Activated CD8-positive, alpha-beta memory T cell treated with anti-CD3 and anti-CD28 coated beads for 48 hours (primary cell): Measurements from ENCODE around the gene ANO8.

ENCODE experiments used
- DNase-seq, 3 experiments: peaks; one replicate each; pipeline ENCODE4 v3.0.0-alpha.2; 2020; ENCODE audit warnings: low read depth in 2 of 3, low spot score in 2 of 3

ANO8 gene

DNA sequence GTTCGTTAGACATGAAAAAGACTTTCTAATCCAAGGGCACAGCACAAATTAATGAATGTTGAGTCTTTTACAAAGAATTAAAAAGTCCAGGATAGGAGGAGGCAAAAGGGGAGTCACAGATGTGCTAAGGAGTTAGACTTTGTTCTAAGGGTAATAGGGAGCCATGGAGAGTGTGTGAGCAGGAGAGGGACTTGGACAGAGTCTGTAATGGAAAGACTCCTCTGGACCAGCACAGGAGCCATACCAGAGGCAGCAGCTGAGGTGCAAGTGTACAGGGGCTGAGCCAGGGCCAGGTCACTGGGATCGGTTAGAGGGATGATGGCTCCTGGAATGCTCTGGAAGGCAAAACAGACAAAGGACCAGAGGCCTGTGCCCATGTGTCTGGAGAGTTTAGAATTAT is 13.2 kb upstream of the ANO8 start:
- DNase-seq: no peak

DNA sequence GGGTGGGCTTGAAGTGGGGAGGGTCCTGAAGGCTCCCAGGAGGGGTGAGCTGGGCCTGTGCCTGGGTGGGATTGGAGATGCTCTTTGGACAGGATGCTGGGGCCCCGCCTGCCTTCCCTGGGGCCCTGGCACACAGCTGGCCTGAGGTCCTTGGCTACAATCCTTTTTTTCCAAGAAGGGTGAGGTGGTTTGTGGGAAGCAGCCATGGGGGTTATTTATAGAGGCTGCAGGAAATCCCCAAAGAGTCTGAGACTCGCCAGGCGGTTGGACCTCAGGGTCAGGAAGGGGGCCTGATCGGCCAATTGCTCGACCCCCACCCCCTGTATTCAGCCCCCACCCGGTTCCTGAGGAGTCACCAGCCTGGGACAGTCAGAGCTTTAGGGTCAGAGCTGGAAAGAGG is 12.7 kb upstream of the ANO8 start:
- no peak for DNase-seq

DNA sequence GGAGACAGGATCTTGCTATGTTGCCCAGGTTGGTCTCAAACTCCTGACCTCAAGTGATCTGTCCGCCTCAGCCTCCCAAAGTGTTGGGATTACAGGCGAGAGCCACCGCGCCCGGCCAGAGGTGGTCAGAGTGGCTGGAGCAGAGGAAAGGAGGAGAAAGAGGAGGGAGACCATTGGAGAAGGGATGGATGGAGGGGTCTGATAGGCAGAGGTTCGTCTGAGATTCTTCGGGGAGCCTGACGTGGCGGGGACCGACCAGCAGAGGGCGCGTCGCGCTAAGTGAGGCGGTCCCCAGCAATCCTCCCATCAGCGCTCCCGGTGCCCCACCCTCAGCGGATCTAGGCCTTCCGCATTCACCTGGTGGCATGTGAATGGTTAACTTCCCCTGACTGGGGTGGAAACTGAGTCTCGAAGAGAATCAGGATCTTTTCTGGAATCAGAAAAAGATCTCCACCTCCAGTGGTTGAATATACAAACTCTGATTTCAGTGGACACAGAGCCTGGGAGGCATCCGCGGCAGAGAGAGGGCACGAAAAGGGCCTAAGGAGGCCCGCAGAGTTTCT is 11.5 kb upstream of the ANO8 start:
- peak; percentile 57 to 75 (median 61) for DNase-seq

DNA sequence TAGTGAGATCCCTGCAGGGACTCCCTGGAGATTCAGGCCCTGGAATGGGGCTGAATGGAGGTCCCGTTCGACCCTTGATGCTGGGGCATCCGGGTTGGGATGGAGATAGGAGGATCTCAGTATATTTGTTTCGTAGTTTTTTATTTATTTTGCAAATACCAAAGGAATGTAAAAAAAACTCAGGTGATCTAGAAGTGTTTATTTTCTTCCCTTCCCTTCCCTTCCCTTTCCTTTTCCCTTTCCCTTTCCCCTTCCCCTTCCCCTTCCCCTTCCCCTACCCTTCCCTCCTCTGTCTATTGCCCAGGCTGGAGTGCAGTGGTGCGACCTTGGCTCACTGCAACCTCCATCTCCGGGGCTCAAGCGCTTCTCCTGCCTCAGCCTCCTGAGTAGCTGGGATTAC is 7.2 kb upstream of the ANO8 start:
- no peak for DNase-seq

DNA sequence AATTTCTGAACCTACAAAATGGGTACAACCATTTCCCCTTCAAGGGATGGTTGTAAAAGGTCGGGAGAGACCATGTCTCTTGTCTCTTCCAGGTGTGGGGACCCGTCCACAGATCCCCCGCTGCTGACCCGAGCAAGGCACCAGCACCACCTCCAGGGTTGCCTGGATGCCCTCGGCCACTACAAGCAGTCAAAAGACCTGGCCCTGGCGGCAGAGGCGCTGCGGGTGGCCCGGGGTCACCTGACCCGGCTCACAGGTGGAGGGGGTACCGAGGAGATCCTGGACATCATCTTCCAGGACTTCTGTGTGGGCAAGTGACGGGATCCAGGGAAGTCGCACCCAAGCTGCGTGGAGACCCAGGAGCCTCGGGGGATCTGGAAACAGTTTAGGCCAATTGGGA is 6.7 kb upstream of the ANO8 start:
- no peak for DNase-seq

DNA sequence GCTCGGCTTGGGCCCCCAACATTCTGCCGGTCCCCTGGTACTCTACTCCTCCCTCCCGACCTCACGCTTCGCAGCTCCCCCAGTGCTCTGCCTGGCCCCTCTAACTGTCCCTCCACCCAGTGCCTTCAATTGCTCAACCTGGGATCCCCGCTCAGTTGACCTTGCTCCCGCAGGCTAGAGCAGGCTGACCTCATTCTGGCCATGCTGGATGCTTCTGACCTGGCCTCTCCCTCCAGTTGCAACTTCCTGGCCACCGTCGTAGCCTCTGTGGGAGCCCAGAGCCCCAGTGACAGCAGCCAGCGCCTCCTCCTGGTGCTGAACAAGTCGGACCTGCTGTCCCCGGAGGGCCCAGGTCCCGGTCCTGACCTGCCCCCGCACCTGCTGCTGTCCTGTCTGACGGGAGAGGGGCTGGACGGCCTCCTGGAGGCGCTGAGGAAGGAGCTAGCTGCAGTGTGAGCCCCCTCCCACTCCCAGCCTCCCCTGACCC is 6.3 kb upstream of the ANO8 start:
- DNase-seq: no peak

DNA sequence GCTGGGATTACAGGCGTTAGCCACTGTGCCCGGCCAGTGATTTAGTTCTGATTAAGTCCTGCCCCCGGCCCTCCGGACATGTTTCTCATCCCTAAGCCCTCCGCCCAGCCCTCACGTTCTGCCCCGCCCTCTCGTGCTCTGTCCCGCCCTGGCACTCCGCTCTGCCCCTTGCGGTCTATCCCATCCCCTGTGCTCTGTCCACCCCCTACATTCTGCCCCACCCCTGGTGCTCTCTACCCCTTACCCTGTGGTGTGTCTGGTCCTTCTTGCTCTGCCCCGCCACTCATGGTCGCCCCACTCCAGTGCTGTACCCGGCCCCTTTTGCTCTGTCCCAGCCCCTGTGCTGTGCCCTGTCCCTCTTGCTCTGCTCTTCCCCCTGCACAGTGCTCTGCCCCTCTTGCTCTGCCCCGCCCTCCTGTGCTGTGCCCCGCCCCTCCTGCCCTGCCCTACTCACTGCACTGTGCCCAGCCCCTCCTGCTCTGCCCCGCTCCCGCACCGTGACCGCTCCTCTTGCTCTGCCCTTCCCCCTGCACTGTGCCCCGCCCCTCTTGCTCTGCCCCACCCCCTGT is 5.7 kb upstream of the ANO8 start:
- no peak for DNase-seq

DNA sequence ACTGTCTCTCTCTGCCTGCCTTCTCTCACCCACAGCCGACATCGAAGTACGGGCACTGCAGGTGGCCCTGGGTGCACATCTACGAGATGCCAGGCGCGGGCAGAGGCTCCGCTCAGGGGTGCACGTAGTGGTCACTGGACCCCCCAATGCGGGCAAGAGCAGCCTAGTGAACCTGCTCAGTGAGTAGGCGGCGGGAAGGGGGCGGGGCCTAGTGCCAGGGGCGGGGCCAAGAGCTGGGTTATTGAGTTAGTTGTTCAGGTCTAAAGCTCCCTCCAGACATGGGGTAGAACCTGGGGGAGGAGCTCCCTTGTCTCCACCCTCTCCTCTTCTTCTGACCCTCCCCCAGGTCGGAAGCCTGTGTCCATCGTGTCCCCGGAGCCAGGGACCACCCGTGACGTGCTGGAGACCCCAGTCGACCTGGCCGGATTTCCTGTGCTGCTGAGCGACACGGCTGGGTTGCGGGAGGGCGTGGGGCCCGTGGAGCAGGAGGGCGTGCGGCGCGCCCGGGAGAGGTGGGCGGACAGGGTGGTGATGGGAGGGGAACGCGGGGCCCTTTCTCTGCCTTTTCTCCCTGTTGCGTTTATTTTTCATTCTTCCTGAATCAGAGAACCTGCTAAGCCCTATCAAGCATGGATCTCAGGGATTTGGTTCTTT is 4.6 kb upstream of the ANO8 start:
- peak in 1 of 3 experiments; percentile 28 for DNase-seq

DNA sequence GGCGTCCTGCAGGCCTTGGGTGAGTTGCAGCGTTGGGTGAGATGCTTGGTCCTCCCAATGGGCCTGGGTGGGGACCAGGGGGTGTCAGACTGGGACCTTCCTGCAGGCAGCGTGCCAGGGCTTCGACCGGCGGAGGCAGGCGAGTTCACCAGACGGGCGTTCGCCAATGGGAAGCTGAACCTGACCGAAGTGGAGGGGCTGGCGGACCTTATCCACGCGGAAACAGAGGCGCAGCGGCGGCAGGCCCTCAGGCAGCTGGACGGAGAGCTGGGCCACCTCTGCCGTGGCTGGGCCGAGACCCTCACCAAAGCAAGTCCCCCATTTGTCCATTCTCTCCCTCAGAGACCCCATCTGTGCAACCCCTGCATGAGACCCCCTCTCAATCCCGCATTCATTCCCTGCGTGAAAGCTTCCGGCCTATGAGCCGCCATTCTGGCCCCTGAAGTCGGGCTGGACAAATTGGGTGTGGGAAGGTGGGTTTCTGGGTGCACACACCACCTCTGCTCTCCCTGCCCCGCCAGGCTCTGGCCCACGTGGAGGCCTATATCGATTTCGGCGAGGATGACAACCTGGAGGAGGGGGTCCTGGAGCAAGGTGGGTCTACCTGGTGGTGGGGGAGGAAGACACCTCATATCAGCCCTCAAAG is 3.9 kb upstream of the ANO8 start:
- no peak for DNase-seq

DNA sequence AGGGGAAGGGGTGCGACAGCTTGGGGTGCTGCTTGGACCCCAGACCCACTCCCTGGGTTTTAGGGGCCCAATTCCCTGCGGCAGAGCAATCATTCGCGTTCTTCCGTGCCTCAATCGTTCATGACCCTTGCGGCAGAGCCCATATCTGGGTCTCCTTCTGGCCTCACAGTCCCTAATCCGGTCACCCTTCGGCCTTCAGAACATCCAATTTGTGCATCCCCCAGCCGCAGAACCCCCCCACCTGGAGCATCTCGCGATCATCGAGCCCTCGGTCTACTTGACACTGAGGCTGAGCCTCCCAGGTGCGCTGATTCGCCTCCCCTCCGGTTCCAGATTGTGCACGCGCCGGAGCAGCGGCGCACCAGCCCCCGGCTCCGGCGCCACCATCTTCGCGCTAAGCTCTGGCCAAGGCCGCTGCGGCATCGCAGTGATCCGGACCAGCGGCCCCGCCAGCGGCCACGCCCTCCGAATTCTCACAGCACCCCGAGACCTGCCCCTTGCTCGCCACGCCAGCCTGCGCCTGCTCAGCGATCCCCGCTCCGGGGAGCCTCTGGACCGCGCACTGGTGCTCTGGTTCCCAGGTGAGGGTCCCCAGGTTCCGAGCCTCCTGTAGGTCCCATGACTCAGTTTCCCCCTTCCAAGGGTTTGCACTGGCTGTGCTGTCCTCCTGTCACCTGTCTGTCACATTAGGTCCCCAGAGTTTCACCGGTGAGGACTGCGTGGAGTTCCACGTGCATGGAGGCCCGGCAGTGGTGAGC is 3.2 kb upstream of the ANO8 start:
- DNase-seq: peak in 1 of 3 experiments; percentile 17

DNA sequence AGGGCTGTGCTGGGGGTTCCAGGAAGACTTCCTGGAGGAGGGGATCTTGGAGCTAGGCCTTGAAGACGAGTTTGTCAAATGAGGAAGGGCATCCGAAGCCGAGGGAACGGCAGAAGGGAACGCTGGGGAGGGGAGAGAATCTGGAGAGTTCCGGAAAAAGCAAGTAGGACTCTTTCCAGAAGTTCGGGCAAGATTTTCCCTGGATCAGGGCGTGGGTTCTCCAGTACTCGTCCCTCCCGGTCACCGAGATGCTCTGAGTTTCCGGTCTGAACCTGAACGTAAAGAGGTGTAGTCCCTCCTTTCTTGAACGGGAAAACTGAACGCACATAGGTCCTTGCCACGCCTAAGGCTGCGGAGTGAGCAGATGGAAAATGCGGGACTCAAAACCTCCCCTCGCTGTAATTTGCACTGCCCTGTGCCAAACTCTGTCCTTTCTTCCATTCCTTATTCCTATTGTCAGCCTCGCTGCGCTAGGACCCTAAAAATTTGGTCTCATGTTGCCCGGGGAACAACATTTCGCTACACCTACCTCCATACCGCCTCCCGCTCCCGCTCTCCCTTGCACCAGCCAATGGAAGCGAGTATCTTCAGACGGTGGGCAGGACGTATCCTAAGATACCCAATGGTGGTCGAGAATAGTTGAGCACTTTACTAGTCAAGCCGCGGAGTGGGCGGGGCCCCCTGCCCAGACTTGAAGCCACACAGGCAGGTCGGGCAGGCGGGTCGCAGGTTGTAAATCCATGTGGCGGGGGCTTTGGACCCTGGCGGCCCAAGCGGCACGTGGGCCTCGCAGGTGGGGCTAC is 2.4 kb upstream of the ANO8 start, which contains the start of gene GTPBP3:
GTPBP3 (plus strand) TSS at position 682 of the 803 bp plus-strand sequence; CDS start at position 741, 59 bp downstream.
- peak; percentile 86 to 88 (median 87) for DNase-seq

DNA sequence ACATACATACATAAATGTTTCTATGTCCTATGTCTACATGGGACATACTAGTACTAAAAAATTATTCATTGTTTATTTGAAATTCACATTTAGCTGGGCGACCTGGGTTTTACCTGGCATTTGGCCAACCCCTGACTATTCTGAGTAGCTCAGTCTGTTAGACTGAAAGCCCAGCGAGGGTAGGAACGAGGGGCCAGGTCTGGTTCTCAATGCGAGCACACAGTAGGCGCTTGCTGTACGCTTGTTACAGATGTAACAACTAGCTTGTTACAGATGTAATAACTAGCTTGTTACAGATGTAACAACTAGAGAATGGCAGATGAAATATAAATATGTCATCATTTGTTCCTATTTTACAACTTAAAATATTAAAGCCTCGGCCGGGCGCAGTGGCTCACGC is 920 bp upstream of the ANO8 start:
- DNase-seq: no peak

DNA sequence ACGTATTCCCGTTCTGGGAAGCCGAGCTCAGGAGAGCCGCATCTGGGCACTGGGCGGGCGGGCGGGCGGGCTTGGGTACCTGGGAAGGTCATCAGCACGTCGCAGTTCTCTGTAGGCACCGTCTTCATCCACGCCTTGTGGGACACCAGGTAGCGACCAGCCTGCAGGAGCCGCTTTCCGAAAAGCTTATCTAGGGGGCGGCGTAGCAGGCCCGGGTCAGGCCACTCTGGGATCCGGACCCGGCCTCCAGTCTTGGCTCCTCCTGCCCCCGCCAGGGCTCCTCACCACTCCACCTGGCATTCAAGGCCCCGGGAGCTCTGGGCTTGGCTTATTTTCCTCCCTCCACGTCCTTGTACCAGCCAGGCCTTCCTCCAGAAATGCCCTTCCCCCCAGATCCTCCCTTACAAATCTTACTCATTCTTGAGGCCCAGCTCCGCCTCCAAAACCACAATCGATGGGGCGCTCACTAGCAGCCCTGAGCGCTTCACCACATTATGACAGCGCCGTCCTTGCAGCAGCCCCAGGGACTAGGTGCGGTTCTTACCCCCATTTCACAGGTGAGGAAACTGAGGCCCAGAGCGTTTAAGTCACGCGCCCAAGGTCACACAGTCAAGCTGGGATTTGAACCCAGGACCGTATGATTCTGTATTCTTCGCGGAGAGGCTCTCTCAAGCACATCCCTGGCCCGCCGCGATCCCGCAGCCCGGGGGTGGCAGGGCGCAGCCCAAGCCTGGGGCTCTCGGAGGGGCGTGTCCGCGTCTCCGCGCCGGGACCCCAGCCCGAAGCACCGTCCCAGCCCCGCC is 843 bp downstream of the ANO8 start:
- peak in 2 of 3 experiments; percentile 35 to 56 for DNase-seq

DNA sequence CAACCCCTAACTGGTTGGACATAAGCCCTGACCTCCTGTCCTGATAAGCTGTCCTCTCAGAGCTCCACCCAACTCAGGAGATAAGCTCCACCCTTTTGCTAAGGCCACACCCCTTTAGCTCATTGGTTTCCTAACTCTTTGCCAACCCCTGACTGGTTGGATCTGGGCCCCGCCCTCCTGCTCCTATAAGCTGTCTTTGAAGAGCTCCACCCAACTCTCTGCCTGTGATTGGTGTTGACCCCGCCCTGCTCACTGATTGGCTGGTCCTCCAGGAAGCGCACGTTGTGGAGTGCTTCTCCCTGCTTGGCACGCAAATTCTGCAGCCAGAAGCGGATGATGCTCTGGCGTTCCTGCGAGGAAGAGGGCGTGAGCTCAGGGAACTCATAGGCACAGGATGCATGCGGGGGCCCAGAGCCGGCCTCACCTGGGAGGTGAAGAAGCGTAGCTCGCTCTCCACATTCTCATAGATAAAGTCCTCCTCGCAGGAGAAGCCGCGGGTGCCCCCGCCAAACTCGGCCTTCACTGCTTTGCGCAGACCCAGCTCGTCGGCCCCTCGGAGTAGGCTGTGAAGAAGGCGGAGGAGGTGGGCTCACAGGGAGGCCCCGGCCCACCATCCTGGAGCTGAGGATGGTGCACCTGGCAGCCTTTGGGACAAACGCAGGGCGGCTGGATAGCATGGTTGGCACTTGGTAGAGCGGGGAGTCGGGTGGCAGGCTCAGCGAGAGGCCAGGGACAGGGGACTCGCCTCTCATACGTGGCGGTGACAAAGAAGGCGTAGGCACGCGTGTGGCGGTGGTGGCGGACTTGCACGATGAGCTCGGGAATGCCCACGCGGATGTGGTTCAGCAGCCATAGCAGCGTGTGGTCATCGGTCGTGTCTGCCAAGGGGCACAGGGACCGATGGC is 1.7 kb downstream of the ANO8 start:
- DNase-seq: no peak

DNA sequence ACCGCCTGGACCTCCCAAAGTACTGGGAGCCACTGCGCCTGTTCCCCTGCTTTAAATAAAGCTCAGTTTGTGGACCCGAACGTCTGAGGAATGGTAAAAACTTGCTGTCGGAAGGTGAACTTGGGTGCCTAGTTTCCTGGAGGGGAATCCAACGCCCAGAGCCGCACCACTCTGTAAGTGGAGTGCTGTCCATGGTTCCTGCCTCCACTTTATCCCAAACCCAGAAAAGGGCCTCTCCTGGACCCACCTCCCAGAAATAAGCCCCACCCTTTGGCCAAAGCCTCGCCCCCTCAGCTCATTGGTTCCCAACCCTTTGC is 2.3 kb downstream of the ANO8 start:
- no peak for DNase-seq

DNA sequence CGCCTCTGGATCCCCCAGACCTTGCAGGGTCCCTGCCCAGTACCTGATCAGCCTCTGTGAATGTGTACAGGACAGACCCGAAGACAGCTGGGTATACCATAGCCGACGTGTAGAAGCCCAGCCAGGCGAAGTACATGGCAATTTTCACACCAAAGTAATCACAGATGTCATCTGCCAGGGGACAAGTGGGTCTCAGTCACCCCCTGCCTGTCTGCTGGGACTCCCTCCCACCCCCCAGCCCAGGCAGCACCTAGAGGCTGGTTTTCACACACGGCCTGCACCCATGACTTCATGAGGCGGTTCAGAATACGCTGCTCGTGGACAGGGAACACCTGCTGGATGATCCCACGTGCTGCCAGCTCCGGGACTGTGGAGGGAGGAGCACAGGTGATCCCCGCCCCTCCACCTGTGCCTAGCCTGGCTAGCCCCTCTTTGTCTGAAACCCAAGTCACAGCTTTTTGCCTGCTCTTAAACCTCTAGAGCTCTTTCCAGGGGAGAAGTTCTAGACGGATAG is 3.6 kb downstream of the ANO8 start:
- DNase-seq: no peak

DNA sequence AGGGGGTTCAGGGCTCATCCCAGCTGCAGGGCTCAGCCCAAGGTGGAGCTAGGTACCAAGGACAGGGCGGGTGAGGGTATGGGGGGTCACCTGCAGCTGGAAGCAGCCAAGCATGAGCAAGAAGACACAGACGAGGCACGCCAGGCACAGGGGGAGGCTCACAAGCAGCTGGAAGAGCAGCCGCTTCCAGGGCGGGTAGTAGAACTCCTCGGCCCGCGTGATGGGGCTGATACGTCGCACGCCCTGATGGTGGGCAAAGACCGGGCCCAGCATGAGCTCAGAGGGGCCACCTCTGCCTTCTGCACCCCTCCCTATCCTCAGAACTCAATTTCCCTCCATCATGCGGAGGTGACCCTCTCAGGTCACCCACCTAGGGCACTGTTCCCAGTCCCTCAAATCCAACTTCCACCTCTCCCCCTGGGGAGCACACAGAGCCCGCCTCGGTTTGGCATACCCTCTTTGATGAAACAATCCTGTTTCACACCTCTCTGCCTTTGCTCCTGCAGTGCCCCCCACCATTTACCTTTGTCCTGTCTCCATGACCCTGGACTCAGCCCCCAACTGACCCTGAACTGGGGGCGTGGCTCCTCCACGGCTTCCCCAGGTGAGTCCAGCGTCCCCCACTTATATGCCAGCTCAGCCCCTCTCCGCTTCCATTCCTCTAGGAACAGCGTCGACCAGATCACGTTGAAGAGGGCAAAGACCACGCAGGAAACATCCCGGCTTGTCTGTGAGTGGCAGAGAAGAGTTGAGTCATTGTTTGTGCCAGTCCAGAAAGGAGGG is 4.2 kb downstream of the ANO8 start:
- DNase-seq: no peak
